ENCODE data around the gene SPDYE1.
"Not testable (repeated sequence)": the region's sequence is repeated elsewhere in the genome, so short reads cannot be mapped to it uniquely, and the experiment has no call there.

SPDYE1 gene, protein sequence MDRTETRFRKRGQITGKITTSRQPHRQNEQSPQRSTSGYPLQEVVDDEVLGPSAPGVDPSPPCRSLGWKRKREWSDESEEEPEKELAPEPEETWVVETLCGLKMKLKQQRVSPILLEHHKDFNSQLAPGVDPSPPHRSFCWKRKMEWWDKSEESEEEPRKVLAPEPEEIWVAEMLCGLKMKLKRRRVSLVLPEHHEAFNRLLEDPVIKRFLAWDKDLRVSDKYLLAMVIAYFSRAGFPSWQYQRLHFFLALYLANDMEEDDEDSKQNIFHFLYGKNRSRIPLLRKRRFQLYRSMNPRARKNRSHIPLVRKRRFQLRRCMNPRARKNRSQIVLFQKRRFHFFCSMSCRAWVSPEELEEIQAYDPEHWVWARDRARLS

GRCh38 chr7:43997532-43997931 is at the start of gene SPDYE1:
Gene SPDYE1, plus strand, starts transcription at chr7:43997897. Its CDS starts 2,053 bp downstream, at chr7:43999950.
- not testable (repeated sequence) for DNase-seq

DNA sequence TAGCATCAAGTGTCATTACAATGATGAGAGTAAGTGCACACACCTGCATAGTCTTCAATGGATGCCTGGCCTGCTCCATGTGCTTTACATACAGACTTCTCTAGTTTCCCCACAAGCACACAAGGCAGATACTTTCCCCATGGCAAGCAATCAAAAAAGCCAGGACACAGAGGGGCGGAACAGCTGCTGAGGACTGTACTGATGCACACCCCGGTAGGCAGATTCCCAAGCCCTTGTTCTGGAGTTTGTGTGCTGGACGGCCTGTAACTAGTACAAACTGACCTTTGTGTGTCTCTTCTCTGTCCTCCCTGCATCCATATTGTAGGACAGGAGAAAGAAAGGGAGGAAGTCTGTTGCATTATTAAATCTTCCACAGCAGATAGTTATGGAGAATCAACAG is 45.7 kb upstream of the SPDYE1 start:
- no peak for DNase-seq

GRCh38 chr7:43953071-43953470 is 44.6 kb upstream of the SPDYE1 start:
- no peak for DNase-seq

DNA sequence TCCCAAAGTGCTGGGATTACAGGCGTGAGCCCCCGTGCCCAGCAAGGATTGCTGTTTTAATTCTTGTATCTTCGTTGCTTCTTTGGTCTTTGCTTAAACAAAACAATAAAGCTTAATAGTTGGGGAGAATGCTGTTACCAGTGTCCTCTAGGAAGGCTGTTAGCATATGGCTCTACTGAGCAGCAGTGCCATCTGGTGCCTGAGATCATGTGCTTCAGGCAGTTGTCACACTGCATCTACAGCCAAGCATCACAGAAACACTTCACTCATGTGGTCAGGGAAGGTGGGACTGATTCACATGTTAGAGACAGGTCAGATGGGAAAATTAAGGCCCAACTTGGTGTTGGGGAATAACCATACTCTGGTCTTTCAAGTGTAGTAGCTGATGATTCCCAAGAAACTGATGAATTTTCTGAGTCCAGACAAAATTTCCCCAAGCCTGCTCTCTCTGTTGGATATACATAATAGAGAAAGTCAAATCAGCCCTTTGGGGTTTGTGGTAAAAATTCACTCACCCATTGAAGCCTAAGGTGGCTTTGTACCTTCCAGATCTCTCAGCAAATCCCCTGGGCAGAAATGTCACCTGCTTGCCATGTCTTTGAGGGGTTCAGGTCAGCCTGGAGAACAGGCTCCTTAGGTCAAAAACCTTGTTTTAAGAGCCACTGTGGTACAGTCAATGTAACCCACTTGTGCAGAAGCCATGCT is 43.0 kb upstream of the SPDYE1 start:
- peak in 1 of 2 experiments; percentile 26 for DNase-seq

DNA sequence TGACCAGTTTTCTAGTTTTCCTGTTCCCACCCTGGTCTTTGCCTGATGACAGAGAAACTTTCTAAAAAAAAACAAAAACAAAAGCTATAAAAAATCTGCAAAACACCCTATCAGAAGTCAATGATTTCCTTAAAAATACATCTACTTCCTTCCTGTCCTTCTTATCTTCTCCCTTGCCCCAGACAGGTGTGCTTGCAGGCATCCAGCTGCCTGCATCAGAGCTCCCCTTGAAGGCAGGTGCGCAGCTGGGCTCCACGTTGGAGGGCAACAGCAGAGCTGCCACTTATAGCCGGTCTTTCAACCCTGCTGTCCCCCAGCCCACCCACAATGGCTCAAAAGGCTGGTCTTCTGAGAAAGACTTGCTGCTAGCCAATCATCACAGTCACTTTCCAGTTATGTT is 41.7 kb upstream of the SPDYE1 start:
- no peak for DNase-seq

GRCh38 chr7:43960933-43961332 is 36.8 kb upstream of the SPDYE1 start:
- DNase-seq = no peak

DNA sequence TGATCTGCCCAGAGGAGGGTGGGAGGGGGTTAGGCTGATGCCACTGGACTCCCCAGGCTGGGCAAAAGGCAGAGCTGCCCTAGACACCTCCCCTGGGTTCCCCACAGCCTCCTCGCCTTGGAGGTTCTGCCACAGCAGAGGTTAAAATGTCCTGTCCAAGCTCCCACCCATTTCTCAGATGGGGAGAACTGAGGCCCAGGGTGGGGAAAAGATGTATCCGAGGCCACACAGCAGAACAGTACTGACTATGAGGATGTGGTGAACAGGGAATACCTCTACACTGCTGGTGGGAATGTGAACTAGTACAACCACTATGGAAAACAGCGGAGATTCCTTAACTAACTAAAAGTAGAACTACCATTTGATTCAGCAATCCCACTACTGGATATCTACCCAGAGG is 31.3 kb upstream of the SPDYE1 start:
- not testable (repeated sequence) for DNase-seq

DNA sequence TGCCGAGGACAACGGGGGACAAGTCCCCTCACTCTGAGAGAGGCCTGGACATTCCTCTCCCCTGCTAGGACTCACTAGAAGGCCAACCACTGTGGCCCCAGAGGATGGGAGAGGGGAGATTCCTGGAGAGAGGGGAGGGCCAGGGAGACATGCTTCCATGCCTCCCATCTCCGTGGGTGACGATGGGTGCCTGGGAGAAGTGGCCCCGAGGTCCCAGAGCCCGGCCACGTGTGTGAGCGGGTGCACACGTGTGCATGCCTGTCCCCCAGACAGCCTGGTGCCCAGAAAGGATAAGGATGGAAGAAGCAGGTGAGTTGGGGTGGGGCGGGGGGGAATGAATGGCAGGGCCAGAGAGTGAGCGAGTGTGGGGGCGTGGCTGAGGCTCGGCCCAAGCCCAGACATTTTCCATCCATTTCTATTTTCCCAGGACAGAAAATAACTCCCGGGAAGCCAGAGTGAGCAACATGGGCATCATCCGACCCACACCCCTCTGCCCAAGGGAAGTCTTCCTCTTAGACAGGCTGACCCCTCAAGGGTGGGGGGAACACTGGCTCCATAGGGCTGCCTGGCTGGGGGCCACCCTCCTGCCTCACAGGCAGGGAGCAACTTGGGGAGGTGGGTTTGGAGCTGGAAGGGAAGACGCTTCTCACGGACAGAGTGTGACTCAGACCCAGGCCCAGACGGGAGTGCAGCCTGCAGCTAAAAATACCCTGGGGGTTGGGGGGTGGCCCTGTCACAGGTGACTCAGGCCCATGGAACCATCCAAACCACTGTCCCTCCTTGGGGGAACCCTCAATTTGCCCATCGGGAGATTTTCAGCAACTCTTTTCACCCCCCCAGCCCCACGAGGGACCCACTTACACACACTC is 29.3 kb upstream of the SPDYE1 start:
- DNase-seq = not testable (repeated sequence)

GRCh38 chr7:43969586-43969985 is 28.1 kb upstream of the SPDYE1 start:
- DNase-seq = not testable (repeated sequence)

DNA sequence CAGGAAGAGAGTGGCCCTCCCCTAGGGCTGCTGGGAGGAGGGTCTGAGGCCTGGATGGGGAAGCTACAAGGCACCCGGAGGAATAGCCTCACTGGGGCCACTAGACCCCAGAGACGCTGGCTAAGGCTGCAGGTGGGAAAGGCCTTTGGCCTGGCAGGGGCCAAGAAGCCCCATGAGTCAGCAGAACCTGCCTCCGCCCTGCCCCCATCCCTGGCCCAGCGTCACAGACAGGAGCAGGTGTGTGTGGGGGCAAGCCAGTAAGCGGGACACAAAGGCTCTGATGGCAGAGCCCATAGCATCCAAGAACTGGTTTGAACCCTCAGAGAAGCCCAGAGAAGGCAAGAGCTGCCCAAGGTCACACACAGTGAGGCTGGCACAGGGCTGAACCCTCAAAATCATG is 27.0 kb upstream of the SPDYE1 start:
- DNase-seq = not testable (repeated sequence)

GRCh38 chr7:43974033-43974573 is 23.6 kb upstream of the SPDYE1 start:
- not testable (repeated sequence) for DNase-seq

- DNase-seq = not testable (repeated sequence)
Measured at GRCh38 chr7:43974725-43975482, 22.8 kb upstream of the SPDYE1 start.

DNA sequence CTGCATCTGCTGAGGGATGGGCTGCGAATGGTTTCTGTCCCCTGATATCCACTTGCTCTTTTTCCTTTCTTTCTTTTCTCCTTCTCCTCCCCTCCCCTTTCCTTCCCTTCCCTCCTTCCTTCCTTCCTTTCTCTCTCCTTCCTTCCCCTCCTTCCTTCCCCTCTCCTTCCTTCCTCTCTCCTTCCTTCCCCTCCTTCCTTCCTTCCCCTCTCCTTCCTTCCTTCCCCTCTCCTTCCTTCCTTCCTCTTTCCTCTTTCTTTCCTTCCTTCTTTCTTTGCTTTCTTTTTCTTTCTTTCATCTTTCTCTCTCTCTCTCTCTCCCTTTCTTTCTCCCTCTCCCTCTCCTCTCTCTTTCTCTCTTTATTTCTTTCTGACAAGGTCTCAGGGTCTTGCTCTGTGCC is 20.2 kb upstream of the SPDYE1 start:
- no peak for DNase-seq

GRCh38 chr7:43978102-43978501 is 19.6 kb upstream of the SPDYE1 start:
- DNase-seq = not testable (repeated sequence)

DNA sequence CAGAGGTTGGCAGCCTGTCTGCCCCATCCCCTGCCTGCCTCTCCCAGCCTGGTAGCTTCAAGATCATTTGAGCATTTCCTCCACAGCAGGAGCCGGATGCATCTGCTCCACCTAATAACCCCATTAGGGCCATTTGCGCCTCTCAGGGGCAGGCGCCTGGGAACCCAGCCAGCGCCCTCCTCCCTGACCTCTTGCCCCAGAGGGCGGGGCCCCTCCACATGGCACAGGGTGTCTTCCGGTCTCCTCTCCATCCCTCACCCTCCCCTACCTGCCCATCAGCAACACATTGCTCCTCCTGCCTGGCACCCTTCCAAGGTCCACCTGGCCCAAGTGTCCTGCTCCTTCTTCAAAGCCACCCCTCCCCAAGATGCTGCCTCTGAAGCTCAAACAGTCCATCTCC is 14.8 kb upstream of the SPDYE1 start:
- not testable (repeated sequence) for DNase-seq

GRCh38 chr7:43983736-43984135 is 14.0 kb upstream of the SPDYE1 start:
- DNase-seq = not testable (repeated sequence)

- DNase-seq = not testable (repeated sequence)
Measured at GRCh38 chr7:43985904-43986864, 11.5 kb upstream of the SPDYE1 start.

GRCh38 chr7:43987476-43987875 is 10.2 kb upstream of the SPDYE1 start:
- not testable (repeated sequence) for DNase-seq

DNA sequence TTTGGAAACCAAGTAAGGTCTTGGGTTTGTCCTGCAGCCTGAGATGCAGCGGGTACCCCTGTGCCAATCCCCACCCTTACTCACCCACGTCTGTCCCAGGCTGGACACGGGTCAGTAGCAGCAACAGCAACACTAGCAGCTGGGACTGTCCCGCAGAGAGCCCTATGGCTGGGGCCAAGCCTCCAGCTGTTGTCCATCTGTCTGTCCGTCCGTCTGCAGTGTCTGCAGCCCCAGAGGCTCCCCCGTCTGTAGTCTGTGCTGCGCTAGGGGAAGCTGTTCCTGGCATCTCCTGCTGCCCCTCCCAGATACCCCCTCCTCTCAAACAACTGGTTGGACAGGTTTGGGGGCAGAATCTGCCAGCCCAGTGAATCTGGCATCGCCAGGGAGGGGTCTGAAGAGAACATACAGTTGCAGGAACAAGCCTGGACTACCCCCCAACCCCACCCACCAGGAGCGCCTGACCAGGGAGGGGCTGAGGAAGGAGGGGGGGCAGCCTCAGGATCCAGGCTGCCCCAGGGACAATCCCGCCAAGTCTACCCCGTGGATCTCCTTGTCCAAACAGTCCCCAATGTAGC is 7.6 kb upstream of the SPDYE1 start:
- DNase-seq = not testable (repeated sequence)

- not testable (repeated sequence) for DNase-seq
Measured at GRCh38 chr7:43990829-43991228, 6.9 kb upstream of the SPDYE1 start.
